Adrenal gland (tissue), 12 donors: Measurements from ENCODE around the gene DAB2IP. TPM values are rescaled to one million over a fixed set of nuclear protein-coding genes. Genes with fewer than 3 reads are reported as not detected.

Experiments
- DNase-seq, 7 donors: peaks; one replicate each; pipeline ENCODE4 v3.0.0-alpha.2; 2019 to 2020
- H3K27ac ChIP-seq, 5 donors: fragments of 200-600 bp; sonication (generic) in 4 of 5; 1 replicate in 3 of 5; 2 replicates in 2 of 5; pipeline versions ENCODE4 v1.5.1 to v1.8.0; 2016 to 2020; ENCODE audit warnings: mild to moderate bottlenecking in 1 of 5
- H3K27me3 ChIP-seq: fragments of 200-600 bp; 2 replicates; pipeline ENCODE4 v1.8.0; 2021
- H3K36me3 ChIP-seq, 2 donors: fragments of 200-600 bp; replicated peaks in 1 of 2; 1 replicate in 1 of 2; 2 replicates in 1 of 2; pipeline versions ENCODE4 v1.5.1 to v1.8.0; 2018 to 2022
- H3K4me1 ChIP-seq, 2 donors: fragments of 200-600 bp; replicated peaks in 1 of 2; 1 replicate in 1 of 2; 2 replicates in 1 of 2; pipeline versions ENCODE4 v1.5.1 to v1.8.0; 2018 to 2021
- H3K4me3 ChIP-seq, 4 donors: fragments of 200-600 bp; sonication (generic) in 3 of 4; one replicate each; pipeline ENCODE4 v1.5.1; 2016 to 2018
- H3K9me3 ChIP-seq, 3 donors: fragments of 200-600 bp; sonication (generic) in 1 of 3; replicated peaks in 1 of 3; 1 replicate in 2 of 3; 2 replicates in 1 of 3; pipeline versions ENCODE4 v1.5.1 to v1.8.0; 2016 to 2021
- POLR2A ChIP-seq, 2 donors: fragments of 450-650 bp; IDR thresholded peaks; one replicate each; pipeline ENCODE4 v1.6.1; 2017; ENCODE audit warnings: antibody characterized with exemption in 2 of 2, mild to moderate bottlenecking in 2 of 2, moderate library complexity in 1 of 2
- WGBS, 4 donors: extraction: QIAGEN DNeasy Blood & Tissue Kit in 2 of 4; methylation state at CpG; one replicate each; pipeline versions ENCODE4 v1.1.5 to v1.1.7; 2013 to 2017; 5-methylcytosine and 5-hydroxymethylcytosine counted together
- intact Hi-C, 2 donors: fragments of 100-400 bp; cut with DNase I; formaldehyde crosslinking; loops; one replicate each; pipeline versions ENCODE4 v1.14.1 to v1.15.0; 2022 to 2023
- polyA plus RNA-seq, 3 donors: library from polyadenylated mRNA; stranded (reverse); fragments of 200-250 nt in 2 of 3; fragments of 350-450 nt in 1 of 3; fragmentation: Illumina TruSeq in 1 of 3; extraction: RNeasy Lipid Tissue Mini Kit (QIAGEN cat#74804) in 1 of 3; gene quantifications; one replicate each; pipeline ENCODE4 v1.2.3, GENCODE V29; 2013 to 2014
- total RNA-seq, 9 donors: library from RNA; depleted of rRNA in 4 of 9; stranded (reverse); fragments of >200 nt in 4 of 9; fragments of 120-200 nt in 1 of 9; fragmentation: NEBNext Ultra II Directional in 1 of 9; extraction: Animal tissue kit (Norgen Biotek cat#: 25700) in 1 of 9; gene quantifications; one replicate each; pipeline versions ENCODE4 v1.1.0 to v1.2.4, GENCODE V29; 2013 to 2023
- TF ChIP-seq, protein P1 (sequence below), 6 experiments: fragments of 450-650 bp in 4 of 6; fragments of 200-600 bp in 2 of 6; sonication (generic) in 1 of 6; IDR thresholded peaks; 1 replicate in 5 of 6; 2 replicates in 1 of 6; pipeline versions ENCODE4 v1.5.1 to v1.8.0; 2016 to 2021; ENCODE audit warnings: antibody characterized with exemption in 6 of 6, mild to moderate bottlenecking in 2 of 6, moderate library complexity in 1 of 6
- donor health status: healthy with polysubstance abuse.
- donor health status: Bipolar disorder and iron deficiency.
- donor health status: DM: yes; HTN: yes; CAD: no.
- donor health status: DM: no; HTN: no; CAD: no.
- donor health status: DM: no; HTN: no; CAD: no.
- donor health status: DM: yes; HTN: yes; CAD: no.

The DAB2IP gene
- total and polyA plus RNA-seq, 12 donors = 12.0 to 52.2 (median 43.9) TPM

DNA sequence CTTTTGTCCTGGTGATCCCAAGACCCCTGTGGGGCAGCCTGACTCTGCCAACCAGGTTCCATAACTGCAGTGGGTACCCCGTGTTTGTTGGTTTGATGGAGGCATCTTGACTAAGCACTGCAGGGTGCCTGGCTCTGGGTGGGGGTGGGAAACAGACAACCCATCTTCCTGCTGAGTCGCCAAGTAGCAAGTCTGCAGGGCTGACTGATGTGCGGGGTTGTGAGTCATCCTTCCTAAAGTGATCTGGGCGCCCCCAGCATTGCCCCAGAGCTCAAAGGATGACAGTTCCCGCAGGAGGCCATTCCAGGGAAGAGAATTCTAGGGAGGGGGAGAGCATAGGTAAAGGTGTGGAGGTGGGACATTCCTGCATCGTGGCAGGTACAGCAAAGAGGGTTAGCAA, 23.5 kb downstream of the DAB2IP start:
- Histone ChIP-seq H3K4me1 (peaks cover 0 to 4% of the 10 kb centered on the region in 2 donors), H3K9me3 (no peaks in the 10 kb centered on the region), H3K27ac (no peak overlapping the region), H3K4me3 (no peak overlapping the region), H3K36me3 (no peaks in the 10 kb centered on the region), H3K27me3 (no peaks in the 10 kb centered on the region)
- TF ChIP-seq, protein P1, sequence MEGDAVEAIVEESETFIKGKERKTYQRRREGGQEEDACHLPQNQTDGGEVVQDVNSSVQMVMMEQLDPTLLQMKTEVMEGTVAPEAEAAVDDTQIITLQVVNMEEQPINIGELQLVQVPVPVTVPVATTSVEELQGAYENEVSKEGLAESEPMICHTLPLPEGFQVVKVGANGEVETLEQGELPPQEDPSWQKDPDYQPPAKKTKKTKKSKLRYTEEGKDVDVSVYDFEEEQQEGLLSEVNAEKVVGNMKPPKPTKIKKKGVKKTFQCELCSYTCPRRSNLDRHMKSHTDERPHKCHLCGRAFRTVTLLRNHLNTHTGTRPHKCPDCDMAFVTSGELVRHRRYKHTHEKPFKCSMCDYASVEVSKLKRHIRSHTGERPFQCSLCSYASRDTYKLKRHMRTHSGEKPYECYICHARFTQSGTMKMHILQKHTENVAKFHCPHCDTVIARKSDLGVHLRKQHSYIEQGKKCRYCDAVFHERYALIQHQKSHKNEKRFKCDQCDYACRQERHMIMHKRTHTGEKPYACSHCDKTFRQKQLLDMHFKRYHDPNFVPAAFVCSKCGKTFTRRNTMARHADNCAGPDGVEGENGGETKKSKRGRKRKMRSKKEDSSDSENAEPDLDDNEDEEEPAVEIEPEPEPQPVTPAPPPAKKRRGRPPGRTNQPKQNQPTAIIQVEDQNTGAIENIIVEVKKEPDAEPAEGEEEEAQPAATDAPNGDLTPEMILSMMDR (IDR thresholded peaks at IDR 0.05) = no peak
- TF ChIP-seq POLR2A (IDR thresholded peaks at IDR 0.05) = no peak
- WGBS, 4 donors = 28 to 56% (median 54%) methylated on average over 2 to 6 of the region's 6 CpGs
- no peak for DNase-seq
- intact Hi-C loops = no loop called here

DNA sequence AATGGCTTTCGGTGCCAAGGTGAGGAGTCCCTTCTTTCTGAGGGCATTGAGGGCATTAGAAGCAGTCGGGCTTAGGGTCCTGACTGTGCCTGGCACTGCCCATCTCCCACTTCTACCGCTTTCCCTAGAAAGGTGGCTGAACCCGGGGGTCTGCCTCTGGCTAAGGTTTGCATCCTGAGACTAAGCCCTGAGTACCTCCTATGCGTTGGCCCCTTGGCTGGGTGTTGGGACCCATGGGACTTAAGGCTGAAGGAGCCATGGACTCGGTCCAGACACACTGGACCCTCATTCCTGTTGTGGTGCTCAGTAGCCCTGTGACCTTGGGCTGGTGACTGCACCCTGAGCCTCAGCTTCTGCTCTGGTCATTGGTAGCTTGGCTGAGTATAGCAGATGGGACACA, 23.9 kb downstream of the DAB2IP start:
- no peak for DNase-seq
- intact Hi-C loops = no loop called here
- H3K9me3 ChIP-seq = no peaks in the 10 kb centered on the region
- no peaks in the 10 kb centered on the region for H3K36me3 ChIP-seq
- no peaks in the 10 kb centered on the region for H3K27me3 ChIP-seq
- peaks cover 0 to 4% of the 10 kb centered on the region in 2 donors for H3K4me1 ChIP-seq
- H3K4me3 ChIP-seq = no peak overlapping the region
- no peak overlapping the region for H3K27ac ChIP-seq
- TF ChIP-seq, protein P1 (IDR thresholded peaks at IDR 0.05) = no peak
- no peak for TF ChIP-seq POLR2A (IDR thresholded peaks at IDR 0.05)
- WGBS, 4 donors = 90 to 94% (median 92%) methylated on average over 5 to 6 of the region's 6 CpGs

GRCh38 chr9:121675969-121676822, 24.8 kb downstream of the DAB2IP start:
- Histone ChIP-seq H3K9me3 (no peaks in the 10 kb centered on the region), H3K4me3 (no peak overlapping the region), H3K4me1 (peaks cover 0 to 4% of the 10 kb centered on the region in 2 donors), H3K36me3 (no peaks in the 10 kb centered on the region), H3K27me3 (no peaks in the 10 kb centered on the region), H3K27ac (peak overlapping the region in 1 of 5 donors; percentile 16)
- DNase-seq = peak in 2 of 7 donors; percentile 33 to 65
- no peak for TF ChIP-seq POLR2A (IDR thresholded peaks at IDR 0.05)
- TF ChIP-seq, protein P1 (IDR thresholded peaks at IDR 0.05) = no peak
- intact Hi-C loops = no loop called here
- WGBS, 4 donors = 84 to 89% (median 88%) methylated on average over 14 to 16 of the region's 16 CpGs

DNA sequence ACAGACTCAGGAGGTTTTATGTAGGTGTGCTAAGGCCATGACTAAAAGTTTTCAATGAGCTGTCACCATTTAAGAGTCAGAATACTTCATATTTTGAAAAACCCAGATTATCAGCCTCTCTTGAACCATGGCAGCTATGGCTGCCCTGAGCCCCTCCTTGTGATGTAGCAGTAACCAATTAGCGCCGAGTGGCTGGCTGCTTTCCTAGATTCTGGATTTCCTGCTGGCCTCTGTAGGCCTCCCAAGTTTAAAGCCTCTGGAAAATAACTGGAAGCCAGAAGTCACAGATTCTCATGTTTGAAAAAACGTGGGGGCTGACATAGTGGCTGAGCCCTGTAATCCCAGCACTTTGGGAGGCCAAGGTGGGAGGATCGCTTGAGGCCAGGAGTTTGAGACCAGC, 25.5 kb downstream of the DAB2IP start:
- Histone ChIP-seq H3K4me1 (peaks cover 0 to 4% of the 10 kb centered on the region in 2 donors), H3K27ac (peak overlapping the region in 1 of 5 donors; percentile 16), H3K27me3 (no peaks in the 10 kb centered on the region), H3K9me3 (no peaks in the 10 kb centered on the region), H3K36me3 (no peaks in the 10 kb centered on the region), H3K4me3 (no peak overlapping the region)
- TF ChIP-seq, protein P1 (IDR thresholded peaks at IDR 0.05) = no peak
- no peak for TF ChIP-seq POLR2A (IDR thresholded peaks at IDR 0.05)
- DNase-seq = no peak
- intact Hi-C loops = no loop called here
- WGBS, 4 donors = 65 to 85% (median 77%) methylated on average over 2 to 4 of the region's 4 CpGs
